B cell (primary cell): ENCODE data around the gene BACE1-AS. TPM values are rescaled to one million over a fixed set of nuclear protein-coding genes. Genes with fewer than 3 reads are reported as not detected.

Experiments
- ATAC-seq: fragments of 200-7000 bp; cut with Tn5 transposase; one replicate; pipeline ENCODE4 v1.10.0; 2021; ENCODE audit warnings: low read depth, mild to moderate bottlenecking, moderate number of reproducible peaks, moderate library complexity
- CTCF ChIA-PET: fragments of 350-600 bp; sonication (Branson Sonifier 250); formaldehyde crosslinking; loops from one replicate; lab custom pipeline; 2021; ENCODE audit warnings: antibody characterized with exemption, inconsistent platforms; lab: Charles Lee
- POLR2A ChIA-PET: fragments of 350-600 bp; sonication (Branson Sonifier 250); formaldehyde crosslinking; loops from one replicate; lab custom pipeline; 2021; ENCODE audit warnings: antibody characterized with exemption; lab: Charles Lee
- DNase-seq: peaks from one replicate; pipeline ENCODE4 v3.0.0; 2013
- H2AFZ ChIP-seq: 2 replicates; pipeline ENCODE4 v1.6.1; 2012; ENCODE audit warnings: mild to moderate bottlenecking, low read depth, low read length; ENCODE audit not compliant: insufficient read depth, poor library complexity, severe bottlenecking
- H3K27ac ChIP-seq, 2 donors: 1 replicate in 1 of 2; 2 replicates in 1 of 2; pipeline ENCODE4 v1.5.1; 2012 to 2013; ENCODE audit warnings: low read length in 2 of 2, mild to moderate bottlenecking in 2 of 2, moderate library complexity in 1 of 2
- H3K27me3 ChIP-seq, 4 experiments: fragments of 200-600 bp in 1 of 4; sonication (generic) in 1 of 4; replicated peaks in 1 of 4; 1 replicate in 2 of 4; 2 replicates in 2 of 4; pipeline versions ENCODE4 v1.6.1 to v1.7.0; 2013 to 2016; ENCODE audit warnings: low read length in 3 of 4, mild to moderate bottlenecking in 2 of 4, mixed read lengths in 1 of 4, moderate library complexity in 1 of 4; ENCODE audit not compliant: insufficient read depth in 4 of 4, control insufficient read depth in 3 of 4; ENCODE audit errors: control extremely low read depth in 1 of 4
- H3K36me3 ChIP-seq, 2 experiments: replicated peaks in 1 of 2; 1 replicate in 1 of 2; 2 replicates in 1 of 2; pipeline versions ENCODE4 v1.6.1 to v1.7.1; 2013; ENCODE audit warnings: low read length in 1 of 2; ENCODE audit not compliant: insufficient read depth in 2 of 2, control insufficient read depth in 1 of 2; ENCODE audit errors: control extremely low read depth in 1 of 2, extremely low read depth in 1 of 2
- H3K4me1 ChIP-seq, 2 donors: fragments of 200-600 bp in 1 of 2; sonication (generic) in 1 of 2; 1 replicate in 1 of 2; 2 replicates in 1 of 2; pipeline versions ENCODE4 v1.5.1 to v1.6.1; 2013 to 2017; ENCODE audit warnings: low read length in 2 of 2; ENCODE audit not compliant: control insufficient read depth in 2 of 2, insufficient read depth in 2 of 2
- H3K4me2 ChIP-seq: replicated peaks from 2 replicates; pipeline ENCODE3; 2012; ENCODE audit warnings: mild to moderate bottlenecking, low read depth, low read length; ENCODE audit not compliant: poor library complexity, severe bottlenecking
- H3K4me3 ChIP-seq, 5 experiments: fragments of 200-600 bp in 1 of 5; sonication (generic) in 1 of 5; 1 replicate in 3 of 5; 2 replicates in 2 of 5; pipeline versions ENCODE4 v1.5.1 to v1.7.0; 2011 to 2016; ENCODE audit warnings: low read length in 4 of 5, mild to moderate bottlenecking in 4 of 5, low read depth in 2 of 5, control low read depth in 1 of 5, moderate library complexity in 1 of 5; ENCODE audit not compliant: insufficient read depth in 1 of 5; ENCODE audit errors: control extremely low read depth in 1 of 5, extremely low read depth in 1 of 5
- H3K79me2 ChIP-seq: fragments of 200-600 bp; sonication (generic); one replicate; pipeline ENCODE4 v1.6.0; 2016; ENCODE audit warnings: low read length; ENCODE audit not compliant: control insufficient read depth, insufficient read depth
- H3K9ac ChIP-seq: fragments of 200-600 bp; sonication (generic); 2 replicates; pipeline ENCODE4 v1.6.1; 2017; ENCODE audit warnings: mild to moderate bottlenecking, low read length, moderate library complexity
- H3K9me3 ChIP-seq, 3 donors: one replicate each; pipeline versions ENCODE4 v1.6.1 to v1.7.1; 2013; ENCODE audit warnings: low read length in 2 of 3; ENCODE audit not compliant: control insufficient read depth in 2 of 3, insufficient read depth in 1 of 3; ENCODE audit errors: control extremely low read depth in 1 of 3
- H4K20me1 ChIP-seq: 2 replicates; pipeline ENCODE4 v1.6.0; 2012; ENCODE audit warnings: mild to moderate bottlenecking, low read length; ENCODE audit not compliant: insufficient read depth, control insufficient read depth, poor library complexity, severe bottlenecking
- H3K27ac Mint-ChIP-seq: one replicate; pipeline ENCODE4 v1.8.0; 2021; ENCODE audit warnings: mixed read lengths
- H3K27me3 Mint-ChIP-seq: one replicate; pipeline ENCODE4 v1.8.0; 2021; ENCODE audit warnings: mixed read lengths
- H3K4me1 Mint-ChIP-seq: one replicate; pipeline ENCODE4 v1.8.0; 2021; ENCODE audit warnings: mixed read lengths
- H3K4me3 Mint-ChIP-seq: one replicate; pipeline ENCODE4 v1.8.0; 2021; ENCODE audit warnings: mixed read lengths
- H3K9me3 Mint-ChIP-seq: one replicate; pipeline ENCODE4 v1.8.0; 2022; ENCODE audit warnings: mixed read lengths; ENCODE audit not compliant: insufficient read depth
- EZH2 ChIP-seq: IDR thresholded peaks from 2 replicates; pipeline ENCODE4 v1.6.1; 2012; ENCODE audit warnings: borderline replicate concordance, low read depth, mild to moderate bottlenecking, moderate library complexity, low read length; ENCODE audit not compliant: insufficient read depth, poor library complexity, severe bottlenecking
- WGBS: methylation state at CpG from one replicate; pipeline ENCODE4 v1.1.5; 2013; ENCODE audit warnings: missing lambda C conversion rate; ENCODE audit not compliant: insufficient coverage; 5-methylcytosine and 5-hydroxymethylcytosine counted together
- intact Hi-C: fragments of 100-400 bp; cut with micrococcal nuclease; formaldehyde crosslinking; loops from one replicate; pipeline ENCODE4 v1.10.0; 2022
- polyA plus RNA-seq: library from polyadenylated mRNA; depleted of rRNA; stranded (reverse); fragments of >200 nt; gene quantifications from 2 replicates; pipeline ENCODE4 v1.2.3, GENCODE V29; 2012
- total RNA-seq, 2 donors: library from RNA; stranded (reverse); fragments of 120-200 nt in 1 of 2; gene quantifications; 1 replicate in 1 of 2; 2 replicates in 1 of 2; pipeline versions ENCODE4 v1.2.3 to v1.2.4, GENCODE V29; 2013 to 2022
- TF ChIP-seq, protein P1 (sequence below): fragments of 200-600 bp; IDR thresholded peaks from one replicate; pipeline ENCODE4 v1.8.0; 2022; ENCODE audit warnings: antibody characterized with exemption, mild to moderate bottlenecking

Gene BACE1-AS
- total and polyA plus RNA-seq, 2 donors (not counting 1 experiment from before 2014, with no cell fraction given) = 3.5 to 11.2 TPM

DNA sequence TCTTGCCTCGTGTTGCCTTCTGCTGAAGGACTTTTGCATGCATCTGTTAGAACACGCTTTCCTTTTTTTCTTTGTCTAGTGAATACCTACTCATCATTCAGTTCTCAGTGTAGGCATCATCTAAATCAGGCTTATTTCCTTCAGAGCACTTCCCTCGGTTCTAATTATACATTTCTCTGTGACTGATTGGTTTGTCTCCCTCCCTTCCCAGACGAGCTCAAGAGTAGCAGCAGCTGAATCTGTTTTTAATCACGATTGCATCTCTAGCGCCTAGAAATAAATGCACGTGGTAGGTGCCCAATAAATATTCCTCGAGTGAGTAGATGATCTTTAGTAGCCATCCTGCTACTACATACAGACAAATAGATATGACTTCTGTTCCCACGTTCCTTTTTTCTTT, 42.8 kb downstream of the BACE1-AS start:
- no peaks in the 10 kb centered on the region for H3K27me3 ChIP-seq
- intact Hi-C loops = no loop called here
- TF ChIP-seq EZH2 = no peak
- TF ChIP-seq, protein P1, sequence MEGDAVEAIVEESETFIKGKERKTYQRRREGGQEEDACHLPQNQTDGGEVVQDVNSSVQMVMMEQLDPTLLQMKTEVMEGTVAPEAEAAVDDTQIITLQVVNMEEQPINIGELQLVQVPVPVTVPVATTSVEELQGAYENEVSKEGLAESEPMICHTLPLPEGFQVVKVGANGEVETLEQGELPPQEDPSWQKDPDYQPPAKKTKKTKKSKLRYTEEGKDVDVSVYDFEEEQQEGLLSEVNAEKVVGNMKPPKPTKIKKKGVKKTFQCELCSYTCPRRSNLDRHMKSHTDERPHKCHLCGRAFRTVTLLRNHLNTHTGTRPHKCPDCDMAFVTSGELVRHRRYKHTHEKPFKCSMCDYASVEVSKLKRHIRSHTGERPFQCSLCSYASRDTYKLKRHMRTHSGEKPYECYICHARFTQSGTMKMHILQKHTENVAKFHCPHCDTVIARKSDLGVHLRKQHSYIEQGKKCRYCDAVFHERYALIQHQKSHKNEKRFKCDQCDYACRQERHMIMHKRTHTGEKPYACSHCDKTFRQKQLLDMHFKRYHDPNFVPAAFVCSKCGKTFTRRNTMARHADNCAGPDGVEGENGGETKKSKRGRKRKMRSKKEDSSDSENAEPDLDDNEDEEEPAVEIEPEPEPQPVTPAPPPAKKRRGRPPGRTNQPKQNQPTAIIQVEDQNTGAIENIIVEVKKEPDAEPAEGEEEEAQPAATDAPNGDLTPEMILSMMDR = no peak
- H3K9me3 ChIP-seq = no peaks in the 10 kb centered on the region
- H3K27me3 Mint-ChIP-seq = no peaks in the 10 kb centered on the region
- no peak for DNase-seq
- ATAC-seq = no peak
- H3K9me3 Mint-ChIP-seq = no peaks in the 10 kb centered on the region
- no peaks in the 10 kb centered on the region for H4K20me1 ChIP-seq
- WGBS = 89% methylated on average over 3 of the region's 9 CpGs
- H3K27ac Mint-ChIP-seq = no peak overlapping the region
- H3K4me2 ChIP-seq = no peak overlapping the region
- peaks cover 2 to 5% of the 10 kb centered on the region in 2 experiments for H3K36me3 ChIP-seq
- no peak overlapping the region for H2AFZ ChIP-seq
- ChIA-PET CTCF (no interaction called here), POLR2A (interaction anchor here (0.7 kb wide), 1 partner anchor 1914 kb away, joined by 4 read pairs; no protein-coding TSS in a partner anchor)
- H3K4me1 Mint-ChIP-seq = peaks cover 6% of the 10 kb centered on the region
- peaks cover 12% of the 10 kb centered on the region for H3K79me2 ChIP-seq
- H3K27ac ChIP-seq = no peak overlapping the region
- peaks cover under 1 to 4% of the 10 kb centered on the region in 2 donors for H3K4me1 ChIP-seq
- no peak overlapping the region for H3K4me3 ChIP-seq
- H3K9ac ChIP-seq = no peak overlapping the region
- no peak overlapping the region for H3K4me3 Mint-ChIP-seq

DNA sequence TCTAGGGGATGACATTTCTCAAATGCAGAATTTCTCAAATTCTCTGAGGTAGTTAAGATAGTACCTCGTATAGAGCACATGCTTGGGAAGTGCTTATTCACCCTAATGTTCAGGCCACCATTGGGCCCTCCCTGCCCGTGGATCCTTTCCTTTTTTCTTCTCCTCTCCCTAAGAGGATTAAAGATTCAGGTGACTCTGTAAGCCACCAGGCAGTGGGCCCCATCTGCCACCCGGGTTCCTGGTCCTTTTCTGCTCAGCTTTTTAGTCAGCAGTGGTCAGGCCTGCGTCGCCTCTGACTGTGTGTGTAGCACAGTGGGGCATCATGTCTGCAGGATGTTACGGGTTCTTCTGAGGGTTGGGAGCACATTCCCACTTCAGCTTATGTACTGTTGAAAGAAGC, 43.8 kb downstream of the BACE1-AS start:
- H3K9ac ChIP-seq = no peak overlapping the region
- CTCF ChIA-PET = no interaction called here
- H3K9me3 Mint-ChIP-seq = no peaks in the 10 kb centered on the region

More for the DNA sequence above, 43.8 kb downstream of the BACE1-AS start:
- peaks cover 2 to 8% of the 10 kb centered on the region in 2 experiments for H3K36me3 ChIP-seq
- Mint-ChIP-seq H3K4me3 (no peak overlapping the region), H3K27me3 (no peaks in the 10 kb centered on the region), H3K27ac (no peak overlapping the region), H3K4me1 (peaks cover 5% of the 10 kb centered on the region)
- ATAC-seq = no peak
- no peak overlapping the region for H2AFZ ChIP-seq
- 97% methylated on average over 6 of the region's 6 CpGs for WGBS
- H3K9me3 ChIP-seq = no peaks in the 10 kb centered on the region
- H3K4me3 ChIP-seq = no peak overlapping the region
- H3K4me2 ChIP-seq = no peak overlapping the region
- no peaks in the 10 kb centered on the region for H3K4me1 ChIP-seq
- no peak for DNase-seq
- no peak overlapping the region for H3K27ac ChIP-seq
- TF ChIP-seq EZH2 = no peak
- TF ChIP-seq, protein P1 = no peak
- peaks cover 12% of the 10 kb centered on the region for H3K79me2 ChIP-seq
- intact Hi-C loops = no loop called here
- no peaks in the 10 kb centered on the region for H3K27me3 ChIP-seq
- no peaks in the 10 kb centered on the region for H4K20me1 ChIP-seq
- POLR2A ChIA-PET = no interaction called here
